Gastrocnemius medialis (tissue), 4 donors: ENCODE data around the gene LGALS3BP. TPM values are rescaled to one million over a fixed set of nuclear protein-coding genes. Genes with fewer than 3 reads are reported as not detected.

ENCODE experiments used
- ATAC-seq, 2 donors: fragments of 150-250 bp; one replicate each; pipeline ENCODE4 v1.9.1; 2016
- DNase-seq, 2 donors: peaks; one replicate each; pipeline ENCODE4 v3.0.0-alpha.2; 2019
- H3K27ac ChIP-seq, 4 donors: fragments of 200-600 bp; sonication (generic); 1 replicate in 1 of 4; 2 replicates in 3 of 4; pipeline ENCODE4 v1.5.1; 2016 to 2018; ENCODE audit warnings: mild to moderate bottlenecking in 2 of 4, moderate library complexity in 1 of 4
- H3K27me3 ChIP-seq, 3 donors: fragments of 200-600 bp; sonication (generic) in 2 of 3; 1 replicate in 1 of 3; 2 replicates in 2 of 3; pipeline versions ENCODE4 v1.5.1 to v1.6.0; 2016 to 2019; ENCODE audit warnings: mild to moderate bottlenecking in 1 of 3, moderate library complexity in 1 of 3
- H3K36me3 ChIP-seq, 2 donors: fragments of 200-600 bp; sonication (generic) in 1 of 2; one replicate each; pipeline ENCODE4 v1.5.1; 2017 to 2018
- H3K4me1 ChIP-seq, 2 donors: fragments of 200-600 bp; sonication (generic) in 1 of 2; one replicate each; pipeline ENCODE4 v1.5.1; 2016 to 2017; ENCODE audit warnings: mild to moderate bottlenecking in 2 of 2
- H3K4me3 ChIP-seq, 4 donors: fragments of 200-600 bp; sonication (generic) in 3 of 4; 1 replicate in 1 of 4; 2 replicates in 3 of 4; pipeline ENCODE4 v1.5.1; 2016 to 2019; ENCODE audit warnings: mild to moderate bottlenecking in 2 of 4
- H3K9me3 ChIP-seq, 3 donors: fragments of 200-600 bp; sonication (generic) in 2 of 3; 1 replicate in 1 of 3; 2 replicates in 2 of 3; pipeline ENCODE4 v1.5.1; 2016 to 2019
- POLR2A ChIP-seq, 2 donors: fragments of 450-650 bp; IDR thresholded peaks; one replicate each; pipeline ENCODE4 v1.6.1; 2017; ENCODE audit warnings: antibody characterized with exemption in 2 of 2, mild to moderate bottlenecking in 2 of 2, moderate library complexity in 2 of 2
- in situ Hi-C, 4 donors: fragments of 200-750 bp; cut with MboI; loops; one replicate each; pipeline versions ENCODE4 v1.15.0 to v1.8.0; 2017; ENCODE audit warnings: low sequenced_read_pairs in 4 of 4
- intact Hi-C: fragments of 100-400 bp; cut with DNase I; formaldehyde crosslinking; loops from one replicate; pipeline ENCODE4 v1.15.1; 2023; ENCODE audit warnings: low total_unique reads
- total RNA-seq, 4 donors: library from RNA; depleted of rRNA; stranded (reverse); fragments of >200 nt; gene quantifications; one replicate each; pipeline versions ENCODE4 v1.1.0 to v1.2.3, GENCODE V29; 2016
- TF ChIP-seq, protein P1 (sequence below), 5 experiments: fragments of 450-650 bp in 3 of 5; fragments of 200-600 bp in 2 of 5; sonication (generic) in 2 of 5; IDR thresholded peaks in 4 of 5; conservative IDR thresholded peaks in 1 of 5; 1 replicate in 4 of 5; 2 replicates in 1 of 5; pipeline ENCODE4 v1.5.1; 2016 to 2019; ENCODE audit warnings: antibody characterized with exemption in 5 of 5, mild to moderate bottlenecking in 3 of 5, moderate library complexity in 3 of 5

The LGALS3BP gene
- total RNA-seq, 4 donors from 2014 or later = 15.0 to 45.9 (median 23.0) TPM

DNA sequence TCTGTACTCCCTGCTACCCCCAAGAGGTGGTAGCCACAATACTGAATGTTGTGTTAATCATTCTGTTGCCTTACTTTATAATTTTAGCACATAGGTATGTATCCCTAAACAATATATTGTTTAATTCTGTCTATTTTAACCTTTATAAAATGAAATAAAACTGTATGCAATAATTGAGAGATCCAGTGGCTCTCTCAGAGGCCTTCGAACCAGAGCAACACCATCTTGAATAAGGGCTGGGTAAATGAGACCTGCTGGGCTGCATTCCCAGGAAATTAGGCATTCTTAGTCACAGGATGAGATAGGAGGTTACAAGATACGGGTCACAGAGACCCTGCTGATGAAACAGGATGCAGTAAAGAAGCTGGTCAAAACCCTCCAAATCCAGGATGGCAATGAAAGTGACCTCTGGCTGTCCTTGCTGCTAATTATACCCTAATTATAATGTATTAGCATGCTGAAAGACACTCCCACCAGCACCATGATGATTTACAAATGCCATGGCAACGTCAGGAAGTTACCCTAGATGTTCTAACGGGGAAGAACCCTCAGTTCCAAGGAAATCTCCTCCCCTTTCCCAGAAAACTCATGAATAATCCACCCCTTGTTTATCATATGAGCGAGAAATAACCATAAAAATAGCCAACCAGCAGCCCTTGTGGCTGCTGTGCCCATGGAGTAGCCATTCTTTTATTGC lies 31.9 kb upstream of the LGALS3BP start:
- no peaks in the 10 kb centered on the region for H3K27me3 ChIP-seq
- H3K4me1 ChIP-seq = peaks cover 13 to 22% of the 10 kb centered on the region in 2 donors
- intact Hi-C loops (no loop called here), in situ Hi-C loops (no loop called here)
- ATAC-seq (no peak), DNase-seq (peak in 1 of 2 donors; percentile 3)
- H3K4me3 ChIP-seq = no peak overlapping the region
- H3K9me3 ChIP-seq = no peaks in the 10 kb centered on the region
- H3K27ac ChIP-seq = no peak overlapping the region
- no peaks in the 10 kb centered on the region for H3K36me3 ChIP-seq
- TF ChIP-seq, protein P1, sequence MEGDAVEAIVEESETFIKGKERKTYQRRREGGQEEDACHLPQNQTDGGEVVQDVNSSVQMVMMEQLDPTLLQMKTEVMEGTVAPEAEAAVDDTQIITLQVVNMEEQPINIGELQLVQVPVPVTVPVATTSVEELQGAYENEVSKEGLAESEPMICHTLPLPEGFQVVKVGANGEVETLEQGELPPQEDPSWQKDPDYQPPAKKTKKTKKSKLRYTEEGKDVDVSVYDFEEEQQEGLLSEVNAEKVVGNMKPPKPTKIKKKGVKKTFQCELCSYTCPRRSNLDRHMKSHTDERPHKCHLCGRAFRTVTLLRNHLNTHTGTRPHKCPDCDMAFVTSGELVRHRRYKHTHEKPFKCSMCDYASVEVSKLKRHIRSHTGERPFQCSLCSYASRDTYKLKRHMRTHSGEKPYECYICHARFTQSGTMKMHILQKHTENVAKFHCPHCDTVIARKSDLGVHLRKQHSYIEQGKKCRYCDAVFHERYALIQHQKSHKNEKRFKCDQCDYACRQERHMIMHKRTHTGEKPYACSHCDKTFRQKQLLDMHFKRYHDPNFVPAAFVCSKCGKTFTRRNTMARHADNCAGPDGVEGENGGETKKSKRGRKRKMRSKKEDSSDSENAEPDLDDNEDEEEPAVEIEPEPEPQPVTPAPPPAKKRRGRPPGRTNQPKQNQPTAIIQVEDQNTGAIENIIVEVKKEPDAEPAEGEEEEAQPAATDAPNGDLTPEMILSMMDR (IDR thresholded peaks at IDR 0.05 in 4 of 5, conservative IDR thresholded peaks at IDR 0.05 in 1 of 5) = no peak
- TF ChIP-seq POLR2A (IDR thresholded peaks at IDR 0.05) = no peak

DNA sequence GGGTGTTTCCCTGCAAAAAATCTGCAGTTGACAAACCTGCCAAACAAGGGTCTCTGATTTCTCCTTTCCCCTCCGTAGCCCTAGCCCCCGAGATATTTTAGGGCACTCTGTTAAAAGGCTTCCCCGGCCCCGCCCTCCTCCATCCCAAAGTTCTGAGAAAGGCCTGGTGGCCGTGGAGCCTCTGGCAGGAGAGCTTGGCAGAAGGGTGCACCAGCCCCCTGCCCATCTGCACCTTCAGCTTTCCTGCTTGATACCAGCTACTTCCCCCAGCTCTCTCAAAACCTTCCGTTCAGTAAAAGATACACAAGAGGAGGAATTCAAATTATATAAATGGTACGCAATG lies 30.6 kb upstream of the LGALS3BP start:
- H3K9me3 ChIP-seq = no peaks in the 10 kb centered on the region
- H3K4me3 ChIP-seq = peak overlapping the region; percentile 81 to 96 (median 90)
- TF ChIP-seq, protein P1 (IDR thresholded peaks at IDR 0.05 in 4 of 5, conservative IDR thresholded peaks at IDR 0.05 in 1 of 5) = no peak
- intact Hi-C loops = no loop called here
- DNase-seq = no peak
- H3K36me3 ChIP-seq = no peaks in the 10 kb centered on the region
- ATAC-seq = no peak
- peak overlapping the region; percentile 72 to 92 (median 84) for H3K27ac ChIP-seq
- no peaks in the 10 kb centered on the region for H3K27me3 ChIP-seq
- in situ Hi-C loops = no loop called here
- peaks cover 18 to 22% of the 10 kb centered on the region in 2 donors for H3K4me1 ChIP-seq

DNA sequence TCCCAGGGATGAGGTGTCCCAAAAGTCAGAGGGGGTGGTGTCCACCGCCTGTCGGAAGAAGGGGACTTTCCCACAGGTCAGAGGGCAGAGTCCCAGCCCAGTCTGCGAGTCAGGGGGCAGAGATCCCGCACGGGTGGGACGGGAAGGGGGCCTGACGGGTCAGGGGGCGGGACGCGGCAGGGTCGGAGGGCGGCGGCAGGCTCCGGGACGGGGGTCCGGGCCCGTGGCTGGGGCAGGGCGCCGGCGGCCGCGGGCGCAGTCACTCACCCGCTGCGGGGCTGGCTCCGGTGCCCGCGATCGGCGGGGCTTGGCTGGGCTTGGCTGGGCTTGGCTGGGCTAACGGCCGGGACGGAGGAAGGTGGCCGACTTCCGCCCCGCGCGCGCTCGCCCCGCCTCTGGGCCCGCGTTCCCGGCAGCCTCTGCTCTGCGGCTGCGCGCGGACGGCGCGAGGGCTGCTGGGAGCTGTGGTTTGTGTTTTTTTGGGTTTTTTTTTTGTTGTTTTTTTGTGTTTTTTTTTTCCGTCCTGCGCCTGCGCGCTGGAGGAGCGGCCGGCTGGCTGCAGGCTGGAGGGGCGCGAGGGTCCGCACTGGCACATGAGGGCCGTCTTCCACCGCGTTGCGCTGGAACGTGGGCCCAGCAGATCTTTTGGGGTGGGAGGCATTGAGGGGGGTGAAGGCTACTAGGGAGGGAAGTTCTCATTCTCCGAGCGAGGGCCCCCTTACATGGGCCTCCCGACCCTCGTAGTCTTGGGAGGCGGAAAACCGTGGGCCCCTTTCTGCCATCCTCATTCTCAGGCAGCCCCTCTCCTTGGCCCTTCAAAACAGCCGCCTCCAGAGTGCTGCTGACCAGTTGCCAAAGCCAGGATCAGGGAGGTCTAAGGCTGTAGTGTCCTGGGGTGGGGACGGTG lies 29.9 kb upstream of the LGALS3BP start, which contains the start of gene CANT1:
Gene CANT1, minus strand, starts transcription at position 368 of the 907 bp plus-strand sequence. CDS start 12,142 bp downstream, outside the sequence.
- peak within 1 kb of the TSS; percentile 72 to 92 (median 84) for H3K27ac ChIP-seq
- ATAC-seq (peak; percentile 93 to 94), DNase-seq (peak; percentile 55 to 66)
- peak within 1 kb of the TSS; percentile 81 to 96 (median 90) for H3K4me3 ChIP-seq
- H3K27me3 ChIP-seq = no peaks in the 10 kb centered on the region
- TF ChIP-seq POLR2A (IDR thresholded peaks at IDR 0.05) = peak; percentile 67 to 79
- TF ChIP-seq, protein P1 (IDR thresholded peaks at IDR 0.05 in 4 of 5, conservative IDR thresholded peaks at IDR 0.05 in 1 of 5) = no peak
- intact Hi-C loops (no loop called here), in situ Hi-C loops (no loop called here)
- peaks cover 19 to 22% of the 10 kb centered on the region in 2 donors for H3K4me1 ChIP-seq
- no peaks in the 10 kb centered on the region for H3K36me3 ChIP-seq
- H3K9me3 ChIP-seq = no peaks in the 10 kb centered on the region

GRCh38 chr17:79008666-79009387 lies 29.1 kb upstream of the LGALS3BP start:
- ATAC-seq = peak in 1 of 2 donors; percentile 8
- H3K36me3 ChIP-seq = no peaks in the 10 kb centered on the region
- TF ChIP-seq, protein P1 (IDR thresholded peaks at IDR 0.05 in 4 of 5, conservative IDR thresholded peaks at IDR 0.05 in 1 of 5) = no peak
- no peak for TF ChIP-seq POLR2A (IDR thresholded peaks at IDR 0.05)
- in situ Hi-C loops (no loop called here), intact Hi-C loops (no loop called here)
- DNase-seq = peak in 1 of 2 donors; percentile 12
- H3K27ac ChIP-seq = peak overlapping the region; percentile 72 to 92 (median 84)
- H3K4me3 ChIP-seq = peak overlapping the region; percentile 81 to 96 (median 90)
- peaks cover 19 to 22% of the 10 kb centered on the region in 2 donors for H3K4me1 ChIP-seq
- H3K9me3 ChIP-seq = no peaks in the 10 kb centered on the region
- H3K27me3 ChIP-seq = no peaks in the 10 kb centered on the region
